ENCODE results near the gene DENND4A. TPM values are rescaled to one million over a fixed set of nuclear protein-coding genes. Genes with fewer than 3 reads are reported as not detected.
A peak's percentile ranks its signal among the peaks of the same experiment; 100 is the strongest.

DENND4A gene
- total and polyA plus RNA-seq, 9 of the 15 experiments (the other 6 are each of a cell fraction or from before 2014, with no cell fraction given): 6.8 to 32.3 (median 19.9) TPM

DNA sequence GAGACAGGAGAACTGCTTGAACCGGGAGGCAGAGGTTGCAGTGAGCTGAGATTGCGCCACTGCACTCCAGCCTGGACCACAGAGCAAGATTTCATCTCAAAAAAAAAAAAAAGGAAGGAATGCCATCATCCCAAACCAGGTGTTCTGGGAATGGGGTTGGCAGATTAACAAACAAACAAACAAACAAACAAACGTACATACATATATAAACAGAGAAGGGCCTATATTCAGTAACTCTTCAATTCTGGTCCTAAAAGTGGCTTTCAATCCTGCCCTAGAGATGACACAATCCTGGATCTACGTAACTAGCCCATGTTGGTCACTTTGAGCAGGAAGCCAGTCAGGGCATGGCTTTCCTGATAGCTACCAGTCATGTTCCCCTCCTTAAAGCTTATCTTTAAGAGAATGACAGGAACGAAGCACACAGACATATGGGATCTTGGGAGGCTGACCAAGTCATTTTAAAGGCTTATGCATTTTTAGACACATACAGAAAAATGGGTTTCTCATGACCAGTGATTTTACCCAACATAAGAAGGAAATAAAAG lies 47.3 kb upstream of the DENND4A start (continued):
- peak; percentile 69 for TF ChIP-seq ATF3 (IDR thresholded peaks at IDR 0.05)
- no peak for TF ChIP-seq ATF3 (CRISPR knock-in tag; conservative IDR thresholded peaks at IDR 0.05)
- TF ChIP-seq, protein P1, sequence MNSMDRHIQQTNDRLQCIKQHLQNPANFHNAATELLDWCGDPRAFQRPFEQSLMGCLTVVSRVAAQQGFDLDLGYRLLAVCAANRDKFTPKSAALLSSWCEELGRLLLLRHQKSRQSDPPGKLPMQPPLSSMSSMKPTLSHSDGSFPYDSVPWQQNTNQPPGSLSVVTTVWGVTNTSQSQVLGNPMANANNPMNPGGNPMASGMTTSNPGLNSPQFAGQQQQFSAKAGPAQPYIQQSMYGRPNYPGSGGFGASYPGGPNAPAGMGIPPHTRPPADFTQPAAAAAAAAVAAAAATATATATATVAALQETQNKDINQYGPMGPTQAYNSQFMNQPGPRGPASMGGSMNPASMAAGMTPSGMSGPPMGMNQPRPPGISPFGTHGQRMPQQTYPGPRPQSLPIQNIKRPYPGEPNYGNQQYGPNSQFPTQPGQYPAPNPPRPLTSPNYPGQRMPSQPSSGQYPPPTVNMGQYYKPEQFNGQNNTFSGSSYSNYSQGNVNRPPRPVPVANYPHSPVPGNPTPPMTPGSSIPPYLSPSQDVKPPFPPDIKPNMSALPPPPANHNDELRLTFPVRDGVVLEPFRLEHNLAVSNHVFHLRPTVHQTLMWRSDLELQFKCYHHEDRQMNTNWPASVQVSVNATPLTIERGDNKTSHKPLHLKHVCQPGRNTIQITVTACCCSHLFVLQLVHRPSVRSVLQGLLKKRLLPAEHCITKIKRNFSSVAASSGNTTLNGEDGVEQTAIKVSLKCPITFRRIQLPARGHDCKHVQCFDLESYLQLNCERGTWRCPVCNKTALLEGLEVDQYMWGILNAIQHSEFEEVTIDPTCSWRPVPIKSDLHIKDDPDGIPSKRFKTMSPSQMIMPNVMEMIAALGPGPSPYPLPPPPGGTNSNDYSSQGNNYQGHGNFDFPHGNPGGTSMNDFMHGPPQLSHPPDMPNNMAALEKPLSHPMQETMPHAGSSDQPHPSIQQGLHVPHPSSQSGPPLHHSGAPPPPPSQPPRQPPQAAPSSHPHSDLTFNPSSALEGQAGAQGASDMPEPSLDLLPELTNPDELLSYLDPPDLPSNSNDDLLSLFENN (IDR thresholded peaks at IDR 0.05; ENCODE audit: low read depth in 2 of 2, low read length in 2 of 2): 0 out of 4 replicates have a peak, but pooled peaks of 1 of the 2 experiments have one; percentile 27
- TF ChIP-seq ZNF584 (CRISPR knock-in tag; IDR thresholded peaks at IDR 0.05; ENCODE audit: low read depth): no peak
- no peak for TF ChIP-seq TCFL5 (CRISPR knock-in tag; conservative IDR thresholded peaks at IDR 0.05)
- TF ChIP-seq ZNF24 (IDR thresholded peaks at IDR 0.05): peak; percentile 83
- TF ChIP-seq, protein P2, sequence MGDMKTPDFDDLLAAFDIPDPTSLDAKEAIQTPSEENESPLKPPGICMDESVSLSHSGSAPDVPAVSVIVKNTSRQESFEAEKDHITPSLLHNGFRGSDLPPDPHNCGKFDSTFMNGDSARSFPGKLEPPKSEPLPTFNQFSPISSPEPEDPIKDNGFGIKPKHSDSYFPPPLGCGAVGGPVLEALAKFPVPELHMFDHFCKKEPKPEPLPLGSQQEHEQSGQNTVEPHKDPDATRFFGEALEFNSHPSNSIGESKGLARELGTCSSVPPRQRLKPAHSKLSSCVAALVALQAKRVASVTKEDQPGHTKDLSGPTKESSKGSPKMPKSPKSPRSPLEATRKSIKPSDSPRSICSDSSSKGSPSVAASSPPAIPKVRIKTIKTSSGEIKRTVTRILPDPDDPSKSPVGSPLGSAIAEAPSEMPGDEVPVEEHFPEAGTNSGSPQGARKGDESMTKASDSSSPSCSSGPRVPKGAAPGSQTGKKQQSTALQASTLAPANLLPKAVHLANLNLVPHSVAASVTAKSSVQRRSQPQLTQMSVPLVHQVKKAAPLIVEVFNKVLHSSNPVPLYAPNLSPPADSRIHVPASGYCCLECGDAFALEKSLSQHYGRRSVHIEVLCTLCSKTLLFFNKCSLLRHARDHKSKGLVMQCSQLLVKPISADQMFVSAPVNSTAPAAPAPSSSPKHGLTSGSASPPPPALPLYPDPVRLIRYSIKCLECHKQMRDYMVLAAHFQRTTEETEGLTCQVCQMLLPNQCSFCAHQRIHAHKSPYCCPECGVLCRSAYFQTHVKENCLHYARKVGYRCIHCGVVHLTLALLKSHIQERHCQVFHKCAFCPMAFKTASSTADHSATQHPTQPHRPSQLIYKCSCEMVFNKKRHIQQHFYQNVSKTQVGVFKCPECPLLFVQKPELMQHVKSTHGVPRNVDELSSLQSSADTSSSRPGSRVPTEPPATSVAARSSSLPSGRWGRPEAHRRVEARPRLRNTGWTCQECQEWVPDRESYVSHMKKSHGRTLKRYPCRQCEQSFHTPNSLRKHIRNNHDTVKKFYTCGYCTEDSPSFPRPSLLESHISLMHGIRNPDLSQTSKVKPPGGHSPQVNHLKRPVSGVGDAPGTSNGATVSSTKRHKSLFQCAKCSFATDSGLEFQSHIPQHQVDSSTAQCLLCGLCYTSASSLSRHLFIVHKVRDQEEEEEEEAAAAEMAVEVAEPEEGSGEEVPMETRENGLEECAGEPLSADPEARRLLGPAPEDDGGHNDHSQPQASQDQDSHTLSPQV (IDR thresholded peaks at IDR 0.05): peak; percentile 58; the same call in 1 of the 2 replicates
- TF ChIP-seq GABPA (tag; conservative IDR thresholded peaks at IDR 0.05; ENCODE audit: low read depth): 0 out of 2 replicates have a peak, but pooled peaks have one; percentile 24
- TF ChIP-seq SREBF1 (IDR thresholded peaks at IDR 0.05; ENCODE audit: borderline replicate concordance, low read depth, low read length): no peak
- no peak for TF ChIP-seq ZNF175 (CRISPR knock-in tag; IDR thresholded peaks at IDR 0.05; ENCODE audit: low read depth)
- no peak for TF ChIP-seq COPS2 (conservative IDR thresholded peaks at IDR 0.05)
- TF ChIP-seq, protein P3, sequence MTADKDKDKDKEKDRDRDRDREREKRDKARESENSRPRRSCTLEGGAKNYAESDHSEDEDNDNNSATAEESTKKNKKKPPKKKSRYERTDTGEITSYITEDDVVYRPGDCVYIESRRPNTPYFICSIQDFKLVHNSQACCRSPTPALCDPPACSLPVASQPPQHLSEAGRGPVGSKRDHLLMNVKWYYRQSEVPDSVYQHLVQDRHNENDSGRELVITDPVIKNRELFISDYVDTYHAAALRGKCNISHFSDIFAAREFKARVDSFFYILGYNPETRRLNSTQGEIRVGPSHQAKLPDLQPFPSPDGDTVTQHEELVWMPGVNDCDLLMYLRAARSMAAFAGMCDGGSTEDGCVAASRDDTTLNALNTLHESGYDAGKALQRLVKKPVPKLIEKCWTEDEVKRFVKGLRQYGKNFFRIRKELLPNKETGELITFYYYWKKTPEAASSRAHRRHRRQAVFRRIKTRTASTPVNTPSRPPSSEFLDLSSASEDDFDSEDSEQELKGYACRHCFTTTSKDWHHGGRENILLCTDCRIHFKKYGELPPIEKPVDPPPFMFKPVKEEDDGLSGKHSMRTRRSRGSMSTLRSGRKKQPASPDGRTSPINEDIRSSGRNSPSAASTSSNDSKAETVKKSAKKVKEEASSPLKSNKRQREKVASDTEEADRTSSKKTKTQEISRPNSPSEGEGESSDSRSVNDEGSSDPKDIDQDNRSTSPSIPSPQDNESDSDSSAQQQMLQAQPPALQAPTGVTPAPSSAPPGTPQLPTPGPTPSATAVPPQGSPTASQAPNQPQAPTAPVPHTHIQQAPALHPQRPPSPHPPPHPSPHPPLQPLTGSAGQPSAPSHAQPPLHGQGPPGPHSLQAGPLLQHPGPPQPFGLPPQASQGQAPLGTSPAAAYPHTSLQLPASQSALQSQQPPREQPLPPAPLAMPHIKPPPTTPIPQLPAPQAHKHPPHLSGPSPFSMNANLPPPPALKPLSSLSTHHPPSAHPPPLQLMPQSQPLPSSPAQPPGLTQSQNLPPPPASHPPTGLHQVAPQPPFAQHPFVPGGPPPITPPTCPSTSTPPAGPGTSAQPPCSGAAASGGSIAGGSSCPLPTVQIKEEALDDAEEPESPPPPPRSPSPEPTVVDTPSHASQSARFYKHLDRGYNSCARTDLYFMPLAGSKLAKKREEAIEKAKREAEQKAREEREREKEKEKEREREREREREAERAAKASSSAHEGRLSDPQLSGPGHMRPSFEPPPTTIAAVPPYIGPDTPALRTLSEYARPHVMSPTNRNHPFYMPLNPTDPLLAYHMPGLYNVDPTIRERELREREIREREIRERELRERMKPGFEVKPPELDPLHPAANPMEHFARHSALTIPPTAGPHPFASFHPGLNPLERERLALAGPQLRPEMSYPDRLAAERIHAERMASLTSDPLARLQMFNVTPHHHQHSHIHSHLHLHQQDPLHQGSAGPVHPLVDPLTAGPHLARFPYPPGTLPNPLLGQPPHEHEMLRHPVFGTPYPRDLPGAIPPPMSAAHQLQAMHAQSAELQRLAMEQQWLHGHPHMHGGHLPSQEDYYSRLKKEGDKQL (CRISPR knock-in tag; IDR thresholded peaks at IDR 0.05; ENCODE audit: borderline replicate concordance): no peak
